GOT3 (cell line): ENCODE results near the gene TIGIT.

Source experiments
- DNase-seq: peaks from one replicate; lab custom pipeline; 2025; ENCODE audit warnings: mixed read lengths; lab: John Stamatoyannopoulos, UW

The TIGIT gene

GRCh38 chr3:114355653-114356052 is 61.8 kb downstream of the TIGIT start:
- no peak for DNase-seq

DNA sequence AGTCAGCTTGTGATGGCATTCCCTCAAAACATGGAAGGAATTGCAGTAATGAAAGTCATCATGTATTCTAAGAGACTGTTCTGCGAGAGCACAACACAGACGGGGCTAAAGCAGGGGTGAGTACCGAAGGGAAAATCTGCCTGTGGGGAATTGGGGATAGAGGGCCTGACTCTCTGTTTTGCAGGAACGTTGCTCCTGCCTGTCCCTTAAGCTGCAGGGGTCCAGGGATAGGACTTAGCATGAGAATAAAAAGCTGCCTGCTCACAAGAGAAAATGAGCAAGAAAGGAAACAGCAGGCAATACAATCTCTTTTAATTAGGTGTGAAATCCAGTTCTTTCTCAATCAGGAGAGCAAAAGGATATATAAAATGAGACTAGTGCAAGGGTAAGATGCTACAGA is 62.2 kb downstream of the TIGIT start:
- DNase-seq: no peak

DNA sequence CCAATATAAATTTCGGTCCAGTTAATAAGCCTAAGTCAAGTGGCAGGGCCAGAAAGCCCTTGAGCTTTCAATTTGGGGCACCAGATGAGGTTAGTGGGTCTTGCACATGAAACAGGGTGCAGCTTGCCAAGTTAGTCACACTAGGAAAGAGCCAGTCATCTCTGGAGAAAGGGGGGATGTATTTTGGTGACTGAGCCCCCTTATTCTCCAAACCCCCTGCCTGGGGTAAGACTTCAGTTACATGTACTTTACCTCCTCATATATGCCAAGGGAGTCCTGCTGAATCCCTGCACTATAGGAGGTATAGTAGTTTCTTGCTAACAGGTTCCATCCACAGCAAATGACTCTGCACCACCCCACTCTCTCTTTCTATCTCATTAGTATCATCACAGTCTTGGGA is 62.7 kb downstream of the TIGIT start:
- DNase-seq: no peak
